ENCODE data around the gene CCDC7.
"Not testable (repeated sequence)": the region's sequence is repeated elsewhere in the genome, so short reads cannot be mapped to it uniquely, and the experiment has no call there.

CCDC7 gene

DNA sequence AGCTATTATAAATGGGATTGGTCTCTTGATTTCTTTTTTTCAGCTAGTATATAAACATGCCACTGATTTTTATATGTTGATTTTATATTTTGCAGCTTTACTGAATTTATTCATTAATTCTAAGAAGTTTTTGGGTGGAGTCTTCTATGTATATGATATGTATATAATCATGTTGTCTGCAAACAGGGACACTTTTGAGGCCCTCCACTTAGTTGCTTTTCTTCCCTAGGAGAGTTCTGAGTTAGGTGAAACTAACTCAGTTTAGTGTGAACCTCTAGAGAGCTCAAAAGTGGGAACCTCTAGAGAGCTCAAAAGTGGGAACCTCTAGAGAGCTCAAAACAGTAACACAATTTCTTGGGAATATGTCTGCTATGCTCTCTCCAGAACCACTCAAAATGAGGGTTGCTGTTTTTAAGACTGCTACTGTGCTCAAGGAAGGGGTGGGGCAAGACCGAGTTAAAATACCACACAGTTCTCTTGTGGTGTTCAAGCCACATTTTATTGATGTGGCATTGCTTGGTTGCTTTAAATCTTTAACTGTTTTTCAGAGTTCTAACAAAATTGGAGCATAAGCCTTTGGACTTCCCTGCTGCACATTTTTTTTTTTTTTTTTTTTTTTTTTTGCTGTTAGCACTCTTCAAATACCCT is 13.2 kb downstream of the CCDC7 start:
- DNase-seq, result no peak

DNA sequence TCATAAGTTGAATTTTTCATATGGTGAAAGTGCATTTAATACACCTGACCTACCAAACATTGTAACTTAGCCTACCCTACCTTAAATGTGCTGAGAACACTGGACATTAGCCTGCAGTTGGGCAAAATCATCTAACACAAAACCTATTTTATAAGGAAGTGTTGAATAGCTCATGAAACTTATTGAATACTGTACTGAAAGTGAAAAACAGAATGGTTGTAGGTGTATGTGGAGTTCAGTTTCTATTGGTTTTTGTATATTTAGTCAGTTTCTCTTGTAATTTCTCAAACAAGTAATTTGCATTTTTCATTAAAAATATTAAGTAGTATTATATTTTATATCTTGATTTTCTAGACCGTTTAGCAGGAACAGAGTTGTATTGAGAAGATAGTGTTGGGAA is 15.3 kb downstream of the CCDC7 start:
- no peak for DNase-seq

DNA sequence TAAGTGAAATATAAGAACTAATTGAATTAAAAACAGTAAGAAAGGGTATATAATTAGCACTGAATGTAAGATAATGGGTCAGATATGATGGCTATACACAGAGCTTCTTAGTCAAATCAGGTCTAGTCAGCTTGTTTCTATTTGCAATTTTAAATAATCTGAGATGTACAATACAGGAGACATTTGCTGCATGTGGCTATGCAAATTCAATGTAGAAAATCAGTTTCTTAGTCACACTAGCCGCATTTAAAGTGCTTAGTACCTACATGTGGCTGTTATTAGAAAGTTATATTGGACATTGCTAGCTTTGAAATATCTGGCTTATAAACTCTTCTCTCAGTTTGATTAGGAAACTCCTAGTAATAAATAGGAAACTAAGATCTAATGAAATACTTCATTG is 25.3 kb downstream of the CCDC7 start:
- no peak for DNase-seq

DNA sequence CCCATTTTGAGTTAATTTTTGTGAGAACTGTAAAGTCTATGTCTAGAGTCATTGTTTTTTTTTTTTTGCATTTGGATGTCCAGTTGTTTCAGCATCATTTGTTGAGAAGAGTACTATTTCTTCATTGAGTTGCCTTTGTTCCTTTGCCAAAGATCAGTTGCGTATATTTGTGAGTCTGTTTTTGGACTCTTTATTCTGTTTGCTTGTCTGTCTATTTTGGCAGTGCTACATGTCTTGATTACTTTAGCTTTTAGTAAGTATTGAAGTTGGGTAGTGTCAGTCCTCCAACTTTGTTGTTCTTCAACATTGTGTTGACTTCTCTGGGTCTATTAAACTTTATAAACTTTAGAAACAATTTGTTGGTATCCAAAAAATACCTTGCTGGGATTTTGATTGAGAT is 31.6 kb downstream of the CCDC7 start:
- no peak for DNase-seq

DNA sequence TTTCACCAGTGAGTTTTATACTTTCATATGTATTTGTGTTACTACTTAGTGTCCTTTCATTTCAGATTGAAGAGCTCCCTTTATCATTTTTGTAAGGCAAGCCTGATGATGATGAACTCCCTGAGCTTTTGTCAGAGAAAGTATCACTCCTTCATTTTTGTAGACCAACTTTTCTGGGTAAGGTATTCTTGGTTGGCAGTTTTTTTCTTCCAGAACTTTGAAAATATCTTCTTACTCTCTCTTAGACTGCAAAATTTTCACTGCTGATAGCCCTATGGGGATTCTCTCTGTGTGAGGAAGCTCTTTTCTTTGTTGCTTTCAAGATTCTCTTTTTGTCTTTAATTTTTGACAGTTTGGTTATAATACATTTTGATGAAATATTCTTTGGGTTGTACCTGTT is 35.7 kb downstream of the CCDC7 start:
- no peak for DNase-seq

DNA sequence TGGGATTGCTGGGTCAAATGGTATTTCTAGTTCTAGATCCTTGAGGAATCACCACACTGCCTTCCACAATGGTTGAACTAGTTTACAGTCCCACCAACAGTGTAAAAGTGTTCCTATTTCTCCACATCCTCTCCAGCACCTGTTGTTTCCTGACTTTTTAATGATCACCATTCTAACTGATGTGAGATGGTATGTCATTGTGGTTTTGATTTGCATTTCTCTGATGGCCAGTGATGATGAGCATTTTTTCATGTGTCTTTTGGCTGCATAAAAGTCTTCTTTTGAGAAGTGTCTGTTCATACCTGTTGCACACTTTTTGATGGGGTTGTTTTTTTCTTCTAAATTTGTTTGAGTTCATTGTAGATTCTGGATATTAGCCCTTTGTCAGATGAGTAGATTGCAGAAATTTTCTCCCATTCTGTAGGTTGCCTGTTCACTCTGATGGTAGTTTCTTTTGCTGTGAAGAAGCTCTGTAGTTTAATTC is 37.1 kb downstream of the CCDC7 start:
- not testable (repeated sequence) for DNase-seq

DNA sequence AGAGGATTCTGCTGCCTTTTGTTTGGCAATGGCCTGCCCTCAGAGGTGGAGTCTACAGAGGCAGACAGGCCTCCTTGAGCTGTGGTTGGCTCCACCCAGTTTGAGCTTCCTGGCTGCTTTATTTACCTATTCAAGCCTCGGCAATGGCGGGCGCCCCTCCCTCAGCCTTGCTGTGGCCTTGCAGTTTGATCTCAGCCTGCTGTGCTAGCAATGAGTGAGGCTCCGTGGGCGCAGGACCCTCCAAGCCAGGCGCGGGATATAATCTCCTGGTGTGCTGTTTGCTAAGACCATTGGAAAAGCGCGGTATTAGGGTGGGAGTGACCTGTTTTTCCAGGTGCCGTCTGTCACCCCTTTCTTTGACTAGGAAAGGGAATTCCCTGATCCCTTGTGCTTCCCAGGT is 42.1 kb downstream of the CCDC7 start:
- DNase-seq, result not testable (repeated sequence)

GRCh38 chr10:32489158-32489557 is 43.2 kb downstream of the CCDC7 start:
- DNase-seq, result no peak

DNA sequence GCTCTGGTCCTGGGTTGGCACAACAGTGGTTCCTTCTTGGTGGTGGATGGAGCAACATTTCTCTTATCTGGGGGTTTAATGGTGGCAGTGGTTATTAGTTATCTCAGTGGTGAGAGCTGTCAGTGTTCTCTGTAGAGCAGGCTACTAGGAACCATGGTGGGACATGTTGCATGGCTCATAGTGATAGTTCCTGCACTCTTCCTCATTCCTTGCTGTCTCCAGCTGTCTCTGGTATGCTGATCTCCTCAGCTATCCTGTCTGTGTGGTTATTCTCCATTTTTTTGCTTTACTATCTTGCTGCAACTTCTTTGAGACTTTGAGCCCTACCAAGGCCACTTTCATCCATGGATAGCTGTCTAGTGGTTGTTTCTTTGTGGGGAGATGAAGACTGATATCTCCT is 44.0 kb downstream of the CCDC7 start:
- DNase-seq, result no peak

GRCh38 chr10:32494562-32494961 is 48.6 kb downstream of the CCDC7 start:
- not testable (repeated sequence) for DNase-seq

DNA sequence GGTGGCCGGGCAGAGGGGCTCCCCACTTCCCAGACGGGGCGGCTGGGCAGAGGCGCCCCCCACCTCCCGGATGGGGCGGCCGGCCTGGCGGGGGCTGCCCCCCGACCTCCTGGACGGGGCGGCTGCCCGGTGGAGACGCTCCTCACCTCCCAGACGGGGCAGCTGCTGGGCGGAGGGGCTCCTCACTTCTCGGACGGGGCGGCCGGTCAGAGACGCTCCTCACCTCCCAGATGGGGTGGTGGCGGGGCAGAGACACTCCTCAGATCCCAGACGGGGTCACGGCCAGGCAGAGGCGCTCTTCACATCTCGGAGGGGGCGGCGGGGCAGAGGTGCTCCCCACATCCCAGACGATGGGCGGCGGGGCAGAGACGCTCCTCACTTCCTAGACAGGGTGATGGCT is 54.2 kb downstream of the CCDC7 start:
- DNase-seq, result not testable (repeated sequence)

- no peak for DNase-seq
These were observed 56.0 kb downstream of the CCDC7 start for GRCh38 chr10:32501906-32502305.

- not testable (repeated sequence) for DNase-seq
These were observed 60.0 kb downstream of the CCDC7 start for GRCh38 chr10:32505762-32506420.

- no peak for DNase-seq
These were observed 65.7 kb downstream of the CCDC7 start for GRCh38 chr10:32511599-32511998.

DNA sequence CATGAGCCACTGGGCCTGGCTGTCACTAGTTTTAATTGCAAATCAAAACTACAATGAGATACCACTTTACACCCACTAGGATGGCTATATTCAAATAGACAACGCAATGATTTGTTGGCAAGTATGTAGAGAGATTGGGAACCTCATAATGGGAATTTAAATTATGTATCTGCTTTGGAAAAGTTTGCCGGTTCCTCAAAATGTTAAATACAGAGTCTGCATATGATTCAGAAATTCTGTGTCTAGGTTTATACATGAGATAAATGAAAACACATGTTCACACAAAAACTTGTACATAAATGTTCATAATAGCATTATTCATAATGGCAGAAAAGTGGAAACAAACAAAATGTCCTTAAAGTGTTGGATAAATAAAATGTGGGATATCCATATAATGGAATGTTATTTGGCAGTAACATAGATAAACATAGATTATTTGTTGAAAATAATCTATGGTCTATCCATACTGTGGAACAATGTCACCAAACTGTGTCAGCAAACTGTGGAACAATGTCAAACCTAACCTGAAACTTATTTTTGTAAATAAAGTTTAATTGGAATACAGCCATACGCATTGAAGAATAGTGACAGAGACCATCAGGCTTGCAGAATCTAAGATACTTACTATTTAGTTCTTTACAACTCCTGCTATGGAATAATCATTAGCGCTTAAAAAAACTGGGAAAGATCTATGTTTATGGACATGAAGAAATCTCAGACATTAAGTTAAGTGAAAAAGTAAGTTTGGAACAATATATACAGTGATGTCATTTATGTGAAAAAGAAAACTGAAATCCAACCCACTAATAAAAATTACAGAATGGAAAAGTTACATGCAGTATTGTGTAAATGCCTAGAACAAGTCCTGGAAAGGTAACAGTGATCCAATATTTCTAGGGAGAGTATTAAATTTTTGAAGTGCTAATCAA is 70.9 kb downstream of the CCDC7 start:
- no peak for DNase-seq

DNA sequence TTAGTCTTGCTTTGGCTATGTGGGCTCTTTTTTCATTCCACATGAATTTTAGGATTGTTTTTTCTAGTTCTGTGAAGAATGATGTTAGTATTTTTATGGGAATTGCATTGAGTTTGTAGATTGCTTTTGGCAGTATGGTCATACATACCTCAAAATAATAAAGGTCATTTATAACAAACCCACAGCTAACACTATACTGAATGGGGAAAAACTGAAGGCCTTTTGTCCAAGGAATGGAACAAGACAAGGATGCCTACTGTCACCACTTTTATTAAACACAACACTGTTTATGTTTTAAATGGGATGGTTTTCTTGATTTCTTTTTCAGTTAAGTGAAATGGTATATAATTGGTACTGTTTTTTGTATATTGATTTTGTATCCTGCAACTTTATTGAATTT is 84.3 kb downstream of the CCDC7 start:
- no peak for DNase-seq

DNA sequence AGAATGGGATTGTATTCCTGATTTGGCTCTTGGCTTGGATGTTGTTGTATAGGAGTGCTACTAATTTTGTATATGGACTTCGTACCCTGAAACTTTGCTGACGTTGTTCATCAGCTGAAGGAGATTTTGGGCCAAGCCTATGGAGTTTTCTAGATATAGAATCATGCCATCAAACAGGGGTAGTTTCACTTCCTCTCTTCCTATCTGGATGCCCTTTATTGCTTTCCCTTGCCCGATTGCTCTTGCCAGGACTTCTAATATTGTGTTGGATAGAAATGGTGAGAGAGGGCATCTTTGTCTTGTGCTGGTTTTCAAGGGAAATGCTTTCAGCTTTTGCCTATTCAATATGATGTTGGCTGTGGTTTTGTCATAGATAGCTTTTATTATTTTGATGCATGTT is 92.3 kb downstream of the CCDC7 start:
- no peak for DNase-seq

GRCh38 chr10:32540691-32541470 is 94.9 kb downstream of the CCDC7 start:
- no peak for DNase-seq

GRCh38 chr10:32548208-32548607 is 102.3 kb downstream of the CCDC7 start:
- DNase-seq, result no peak

DNA sequence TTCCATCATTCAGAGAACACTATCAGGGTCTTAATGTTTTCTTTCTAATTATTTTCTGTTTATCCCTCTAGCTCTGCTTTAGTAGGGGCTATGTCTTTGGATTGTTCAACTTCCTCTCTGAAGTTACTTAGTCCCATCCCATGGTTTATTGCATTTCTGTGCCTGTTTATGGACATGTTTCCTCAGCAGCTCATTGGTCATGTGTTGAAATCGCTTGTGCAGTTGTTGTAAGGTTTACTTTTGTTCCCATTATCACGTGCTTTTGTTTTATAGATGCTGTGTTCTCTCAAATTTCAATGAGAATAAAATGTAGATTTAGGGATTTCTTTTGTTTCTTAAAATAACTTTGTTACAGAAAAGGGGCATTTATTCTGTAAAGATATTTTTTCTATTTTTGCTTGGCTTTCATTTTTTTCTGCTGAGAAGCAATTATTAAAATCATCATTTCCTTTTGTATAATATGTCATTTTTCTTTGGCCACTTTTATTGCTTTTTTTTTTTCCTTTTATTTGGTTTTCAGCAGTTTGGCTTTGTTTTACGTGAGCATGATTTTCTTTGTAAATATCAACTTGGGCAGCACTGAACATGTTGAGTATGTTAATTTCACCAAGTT is 110.9 kb downstream of the CCDC7 start:
- no peak for DNase-seq

DNA sequence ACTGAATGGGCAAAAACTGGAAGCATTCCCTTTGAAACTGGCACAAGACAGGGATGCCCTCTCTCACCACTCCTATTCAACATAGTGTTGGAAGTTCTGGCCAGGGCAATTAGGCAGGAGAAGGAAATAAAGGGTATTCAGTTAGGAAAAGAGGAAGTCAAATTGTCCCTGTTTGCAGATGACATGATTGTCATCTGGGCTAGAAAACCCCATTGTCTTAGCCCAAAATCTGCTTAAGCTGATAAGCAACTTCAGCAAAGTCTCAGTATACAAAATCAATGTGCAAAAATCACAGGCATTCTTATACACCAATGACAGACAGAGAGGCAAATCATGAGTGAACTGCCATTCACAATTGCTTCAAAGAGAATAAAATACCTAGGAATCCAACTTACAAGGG is 116.8 kb downstream of the CCDC7 start:
- DNase-seq, result not testable (repeated sequence)

DNA sequence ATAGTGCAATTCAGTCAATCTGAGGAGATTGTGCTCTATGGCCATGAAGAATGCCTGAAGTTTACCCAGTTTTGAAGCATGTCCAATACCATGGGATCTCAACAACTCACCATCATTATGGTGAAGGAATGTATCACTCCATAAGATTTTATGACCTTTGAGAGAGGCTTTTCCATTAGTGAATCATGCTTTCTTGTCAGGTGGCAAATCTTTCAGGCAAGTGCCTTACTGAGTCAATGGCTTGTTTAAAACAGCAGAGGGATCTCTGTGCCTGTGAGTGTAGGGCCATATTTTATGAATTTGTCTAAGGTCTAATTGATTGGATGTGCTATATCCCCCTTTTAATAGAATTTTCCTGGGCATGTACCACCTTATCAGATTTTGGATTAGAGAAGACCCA is 131.5 kb downstream of the CCDC7 start:
- peak; percentile 13 for DNase-seq
